GM12873 (cell line): ENCODE data around the gene DNAJA4.

Experiments
- TF ChIP-seq, protein P1 (sequence below): IDR thresholded peaks from 2 replicates; pipeline ENCODE4 v1.5.1; 2012; ENCODE audit warnings: low read depth, mild to moderate bottlenecking, moderate library complexity, low read length, control low read depth; ENCODE audit not compliant: insufficient read depth; ENCODE audit errors: missing control alignments

DNAJA4 gene

DNA sequence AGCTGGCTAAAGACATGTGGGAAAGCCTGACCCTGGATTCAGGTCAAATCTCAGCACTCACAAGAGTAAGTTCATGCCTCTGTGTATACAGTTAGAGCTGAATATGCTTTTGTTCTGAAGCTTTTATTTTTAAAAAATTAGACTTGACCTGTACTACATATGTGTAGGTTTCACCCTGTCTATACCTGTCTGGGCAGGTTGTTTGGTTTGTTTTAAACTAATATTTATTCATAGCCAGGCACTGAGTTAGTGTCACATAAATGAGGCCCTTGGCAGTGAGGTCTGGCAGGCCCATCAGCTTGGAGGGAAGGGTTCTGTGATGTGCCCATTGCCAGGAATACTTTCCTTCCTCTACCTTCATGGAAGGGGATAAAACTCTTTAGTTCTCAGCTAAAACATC lies 1.9 kb downstream of the DNAJA4 start:
- TF ChIP-seq, protein P1, sequence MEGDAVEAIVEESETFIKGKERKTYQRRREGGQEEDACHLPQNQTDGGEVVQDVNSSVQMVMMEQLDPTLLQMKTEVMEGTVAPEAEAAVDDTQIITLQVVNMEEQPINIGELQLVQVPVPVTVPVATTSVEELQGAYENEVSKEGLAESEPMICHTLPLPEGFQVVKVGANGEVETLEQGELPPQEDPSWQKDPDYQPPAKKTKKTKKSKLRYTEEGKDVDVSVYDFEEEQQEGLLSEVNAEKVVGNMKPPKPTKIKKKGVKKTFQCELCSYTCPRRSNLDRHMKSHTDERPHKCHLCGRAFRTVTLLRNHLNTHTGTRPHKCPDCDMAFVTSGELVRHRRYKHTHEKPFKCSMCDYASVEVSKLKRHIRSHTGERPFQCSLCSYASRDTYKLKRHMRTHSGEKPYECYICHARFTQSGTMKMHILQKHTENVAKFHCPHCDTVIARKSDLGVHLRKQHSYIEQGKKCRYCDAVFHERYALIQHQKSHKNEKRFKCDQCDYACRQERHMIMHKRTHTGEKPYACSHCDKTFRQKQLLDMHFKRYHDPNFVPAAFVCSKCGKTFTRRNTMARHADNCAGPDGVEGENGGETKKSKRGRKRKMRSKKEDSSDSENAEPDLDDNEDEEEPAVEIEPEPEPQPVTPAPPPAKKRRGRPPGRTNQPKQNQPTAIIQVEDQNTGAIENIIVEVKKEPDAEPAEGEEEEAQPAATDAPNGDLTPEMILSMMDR: no peak

DNA sequence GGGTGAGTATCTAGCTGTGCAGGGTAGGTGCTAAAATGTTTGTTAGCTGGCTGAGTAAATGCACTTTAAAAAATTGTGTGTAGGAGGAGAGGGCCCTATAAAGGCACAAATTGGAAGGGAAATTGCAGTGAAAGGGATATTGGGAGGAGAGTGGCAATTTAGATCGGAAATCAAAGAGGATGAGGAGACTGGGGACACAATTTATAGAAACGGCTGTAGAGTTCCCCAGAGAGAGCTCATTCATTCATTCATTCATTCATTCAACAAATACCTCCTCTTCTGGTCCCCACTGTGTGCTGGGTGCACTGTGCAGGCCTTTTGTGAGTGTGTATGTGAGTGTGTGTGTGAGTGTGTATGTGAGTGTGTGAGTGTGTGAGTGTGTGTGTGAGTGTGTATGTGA lies 2.4 kb downstream of the DNAJA4 start:
- TF ChIP-seq, protein P1: no peak

DNA sequence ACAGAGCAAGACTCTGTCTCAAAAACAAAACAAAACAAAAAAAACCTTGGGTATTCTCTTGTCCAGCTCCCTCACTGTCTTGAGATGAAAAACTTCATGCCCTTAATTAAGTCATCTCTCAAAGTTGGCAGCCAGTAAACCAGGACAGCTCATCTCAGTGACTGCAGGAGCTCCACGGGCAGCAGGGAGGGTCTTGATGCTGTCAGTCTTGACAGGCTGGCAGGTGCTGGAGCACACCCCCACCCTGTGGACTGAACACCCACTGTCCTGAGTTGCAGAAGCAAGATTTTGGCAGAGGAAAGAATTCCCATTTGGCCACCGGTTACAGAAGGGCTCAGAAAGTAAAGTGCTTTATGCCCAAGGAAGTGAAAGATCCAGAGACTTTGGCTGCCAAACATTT lies 8.0 kb downstream of the DNAJA4 start:
- TF ChIP-seq, protein P1: no peak

DNA sequence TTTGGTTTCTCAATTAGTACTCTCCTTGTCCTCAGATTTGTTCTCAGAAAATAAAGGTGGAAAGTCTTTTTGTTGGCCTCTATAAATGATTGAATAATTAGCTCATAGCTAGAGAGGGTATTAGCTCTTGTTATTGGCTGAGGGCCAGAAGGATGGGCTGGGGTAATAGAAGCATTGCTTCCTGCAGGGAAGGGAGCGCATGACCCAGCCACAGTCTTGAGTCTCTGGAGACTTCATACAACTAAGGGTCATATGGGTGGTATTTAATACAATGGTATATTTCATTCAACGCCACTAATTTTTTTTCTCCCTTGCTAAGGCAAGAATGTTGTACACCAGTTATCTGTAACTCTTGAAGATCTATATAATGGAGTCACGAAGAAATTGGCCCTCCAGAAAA lies 8.4 kb downstream of the DNAJA4 start:
- TF ChIP-seq, protein P1: no peak

DNA sequence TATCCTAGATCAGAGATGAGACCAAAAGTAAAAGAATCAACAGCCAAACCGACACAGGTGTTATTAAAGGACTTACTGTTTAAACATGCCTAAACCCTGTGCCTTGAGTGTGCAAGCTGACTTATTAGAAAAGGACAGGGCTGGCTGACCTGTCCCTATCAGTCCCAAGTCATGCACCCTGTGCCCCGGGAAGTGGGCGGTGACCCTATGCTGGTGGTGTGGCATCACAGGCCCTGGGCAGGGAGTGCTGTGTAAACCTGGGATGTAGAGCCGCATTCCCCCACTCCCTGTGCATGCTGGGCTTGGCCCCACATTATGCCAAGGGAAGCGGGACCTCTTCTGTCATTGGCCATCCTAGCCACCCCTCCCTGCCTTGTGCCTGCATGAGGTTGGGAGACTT lies 10.6 kb downstream of the DNAJA4 start:
- TF ChIP-seq, protein P1: no peak

DNA sequence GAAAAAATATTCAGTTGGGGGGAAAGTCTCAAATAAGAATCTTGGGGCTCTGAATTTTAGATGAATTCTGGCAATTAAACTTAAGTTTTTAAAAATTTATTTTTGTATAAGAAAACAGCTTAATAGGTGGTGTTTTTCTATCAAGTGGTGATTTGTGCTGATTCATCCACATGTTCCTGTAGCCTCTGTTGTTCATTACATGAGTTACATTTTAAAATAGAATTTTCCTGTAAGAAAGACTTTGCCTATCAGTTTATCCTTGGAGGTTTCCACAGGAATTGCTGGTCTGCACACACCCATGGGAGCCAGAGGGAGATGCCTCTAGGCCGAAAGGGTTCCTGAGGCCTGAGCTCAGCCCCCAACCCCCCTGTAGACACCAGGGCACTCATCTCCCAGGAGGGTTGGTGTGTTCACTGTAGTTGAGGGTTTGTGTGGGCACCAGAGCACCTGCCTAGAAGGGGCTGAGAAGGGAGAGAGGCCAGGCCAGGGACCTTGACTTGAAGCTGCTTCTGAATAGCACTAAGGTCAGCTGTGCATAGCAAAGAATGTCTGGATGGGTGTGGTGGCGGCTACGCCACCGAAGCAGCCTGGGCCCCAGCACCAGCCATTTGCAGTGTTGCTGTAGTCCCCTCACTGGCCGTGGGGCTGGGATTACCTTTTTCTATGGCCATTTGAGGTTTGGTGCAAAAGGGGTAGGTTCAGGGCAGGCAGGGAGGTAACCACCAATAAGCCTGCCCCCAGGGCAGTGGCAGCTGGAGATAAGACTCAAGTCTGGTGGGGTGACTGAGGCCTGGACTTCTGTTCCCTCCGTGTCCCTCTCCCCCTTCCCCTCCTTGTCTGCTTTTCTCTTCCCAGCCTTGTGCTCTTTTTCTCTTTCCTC lies 11.9 kb downstream of the DNAJA4 start:
- TF ChIP-seq, protein P1: no peak

DNA sequence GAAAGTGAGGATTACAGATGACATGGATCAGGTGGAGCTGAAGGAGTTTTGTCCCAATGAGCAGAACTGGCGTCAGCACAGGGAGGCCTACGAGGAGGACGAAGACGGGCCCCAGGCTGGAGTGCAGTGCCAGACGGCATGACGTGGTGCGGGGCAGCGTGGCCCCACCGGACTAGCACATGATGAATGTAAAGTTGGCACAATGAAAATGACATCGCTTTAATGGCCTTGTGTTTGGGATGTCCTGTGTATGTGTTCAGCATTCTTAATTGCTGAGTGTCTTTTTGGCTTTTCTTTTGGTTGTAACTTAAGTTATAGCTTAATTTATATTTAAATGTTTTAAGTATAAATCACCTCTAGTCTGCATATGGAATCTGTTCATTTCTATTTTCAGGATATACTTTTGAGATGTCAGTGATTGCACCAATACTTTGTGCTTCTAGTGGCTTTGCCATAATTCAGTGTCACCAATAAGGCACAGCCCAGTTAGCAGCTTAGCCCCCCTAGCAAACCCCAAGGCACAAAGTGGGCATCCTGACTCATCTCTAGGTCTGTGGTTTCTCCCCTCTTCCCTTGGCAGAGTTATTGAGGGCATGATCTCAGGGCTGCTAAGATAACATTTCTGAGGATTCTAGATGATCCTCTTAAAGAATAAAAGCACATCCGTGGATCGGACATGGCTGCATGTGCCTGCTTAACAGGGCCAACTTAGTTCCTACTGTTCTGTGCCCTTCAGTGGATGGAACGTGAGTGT lies 16.1 kb downstream of the DNAJA4 start:
- TF ChIP-seq, protein P1: no peak
